HG02678 (cell line): ENCODE results near the gene FAM131B.
"Not testable (repeated sequence)": the region's sequence is repeated elsewhere in the genome, so short reads cannot be mapped to it uniquely, and the experiment has no call there.

Source experiments
- ATAC-seq: cut with Tn5 transposase; IDR thresholded peaks from one replicate; pipeline ENCODE4 v1.9.1; 2021; ENCODE audit warnings: mild to moderate bottlenecking, moderate library complexity; ENCODE audit not compliant: unreplicated experiment

The FAM131B gene

GRCh38 chr7:143362131-143363015 lies at the start of gene FAM131B:
Gene FAM131B, minus strand, starts transcription at chr7:143362713. Its CDS starts 110 bp downstream, at chr7:143362603.
- ATAC-seq: no peak

- ATAC-seq: no peak
Observed at GRCh38 chr7:143411976-143412708, 49.6 kb upstream of the FAM131B start.

GRCh38 chr7:143410521-143411004 lies 48.0 kb upstream of the FAM131B start:
- no peak for ATAC-seq

- ATAC-seq: no peak
Observed at GRCh38 chr7:143408686-143409561, 46.4 kb upstream of the FAM131B start, which contains the start of gene EPHA1. Gene EPHA1, minus strand, starts transcription at chr7:143408856. Its CDS starts 51 bp downstream, at chr7:143408805.

DNA sequence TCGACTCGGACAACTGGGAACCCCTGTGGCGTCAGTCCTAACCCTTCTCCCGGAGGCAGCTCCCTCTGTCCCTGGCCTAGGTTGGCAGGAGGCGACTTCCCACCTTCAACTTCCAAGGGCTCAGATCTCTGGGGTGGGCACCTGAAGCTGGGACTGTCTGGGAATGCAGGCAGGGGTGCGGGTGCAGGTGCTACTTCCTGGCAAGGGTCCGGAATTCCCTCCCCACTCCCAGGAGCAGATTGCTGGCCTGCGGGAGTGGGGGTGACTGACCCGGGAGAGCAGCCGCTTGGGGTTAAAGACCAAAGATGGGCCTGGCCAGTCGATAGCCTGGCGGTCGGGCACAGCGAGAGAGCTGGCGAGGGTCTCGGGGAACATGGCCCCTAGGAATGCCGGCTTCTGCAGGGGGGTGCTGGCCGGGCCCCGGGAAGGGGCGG lies 45.8 kb upstream of the FAM131B start:
- ATAC-seq: no peak

DNA sequence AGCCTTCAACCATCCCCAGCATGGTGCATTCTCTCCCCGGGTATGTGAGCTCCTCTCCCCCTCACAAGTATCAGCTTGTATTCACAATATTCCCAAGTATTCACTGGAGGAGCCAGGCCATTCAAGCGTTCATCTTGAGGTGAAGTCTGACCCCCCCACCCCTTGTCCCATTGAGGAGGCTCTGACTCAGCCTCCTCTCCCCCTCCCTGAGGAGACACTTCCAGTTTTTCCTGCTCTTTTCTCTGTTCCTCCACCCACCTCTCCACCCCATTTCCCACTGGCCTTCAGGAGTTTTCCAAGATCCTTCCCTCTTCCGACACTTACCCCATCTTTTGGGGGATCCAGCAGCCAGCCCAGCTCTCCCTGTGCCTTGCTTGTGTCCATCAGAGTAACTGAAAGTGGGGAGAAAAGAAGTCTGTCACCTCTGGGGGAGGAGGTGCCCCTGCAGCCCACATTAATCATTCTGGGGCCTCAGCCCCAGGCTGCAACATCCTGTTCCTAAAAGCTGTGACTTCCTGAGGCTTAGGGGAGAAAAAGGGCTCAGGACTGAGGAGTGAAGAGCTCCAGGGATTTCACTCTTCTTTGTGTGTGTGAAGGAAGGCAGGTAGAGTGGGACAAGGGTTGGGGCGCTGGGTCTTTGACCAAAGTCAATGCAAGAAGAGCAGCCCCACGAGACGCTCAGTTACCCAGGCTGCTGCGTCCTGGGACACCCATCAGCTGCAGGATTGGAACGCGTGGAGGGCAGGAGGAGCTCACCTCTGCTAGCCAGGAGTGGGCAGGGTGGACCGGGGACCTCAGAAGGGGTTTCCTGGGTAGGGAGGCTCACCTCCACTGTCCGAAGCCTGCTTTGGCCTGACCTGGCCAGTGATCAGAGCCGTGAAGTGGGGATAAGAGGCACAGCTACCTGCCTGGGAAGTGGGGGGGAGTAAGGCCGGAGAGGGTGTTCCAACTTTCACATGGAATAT lies 45.1 kb upstream of the FAM131B start:
- ATAC-seq: no peak

GRCh38 chr7:143406002-143406357 lies 43.5 kb upstream of the FAM131B start:
- no peak for ATAC-seq

- ATAC-seq: no peak
Observed at GRCh38 chr7:143405173-143406001, 42.9 kb upstream of the FAM131B start.

DNA sequence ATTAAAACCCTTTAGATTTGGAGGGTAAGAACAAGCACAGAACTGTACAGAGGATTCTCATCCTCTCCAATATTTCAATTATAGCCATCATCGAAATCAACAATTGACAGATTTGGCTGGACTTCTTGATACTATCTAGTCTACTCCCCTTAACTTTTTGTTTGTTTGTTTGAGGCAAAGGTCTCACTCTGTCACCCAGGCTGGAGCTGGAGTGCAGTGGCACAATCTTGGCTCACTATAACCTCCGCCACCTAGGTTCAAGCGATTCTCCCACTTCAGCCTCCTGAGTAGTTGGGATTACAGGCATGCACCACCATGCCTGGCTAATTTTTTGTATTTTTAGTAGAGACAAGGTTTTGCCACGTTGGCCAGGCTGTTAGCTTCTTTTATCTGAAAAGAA lies 39.7 kb upstream of the FAM131B start:
- ATAC-seq: not testable (repeated sequence)

DNA sequence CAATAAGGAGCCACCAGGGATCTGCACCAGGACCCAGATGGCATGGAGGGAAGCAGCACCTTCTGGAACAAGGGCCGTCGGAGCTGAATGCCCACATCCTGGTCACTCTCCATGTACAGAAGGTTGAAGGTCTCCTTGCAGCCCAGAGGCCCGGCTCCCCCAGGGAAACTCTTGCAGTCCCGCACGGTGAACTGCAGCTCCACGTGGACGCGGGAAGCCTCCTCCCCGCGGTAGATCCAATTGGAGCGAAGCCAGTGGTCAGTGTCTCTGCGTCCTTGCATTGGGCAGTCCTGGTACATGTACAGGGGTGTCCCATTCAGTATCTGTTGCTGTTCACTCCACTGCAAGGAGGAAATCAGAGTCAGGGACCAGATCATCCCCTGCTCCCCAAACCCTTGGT lies 38.8 kb upstream of the FAM131B start:
- ATAC-seq: no peak

DNA sequence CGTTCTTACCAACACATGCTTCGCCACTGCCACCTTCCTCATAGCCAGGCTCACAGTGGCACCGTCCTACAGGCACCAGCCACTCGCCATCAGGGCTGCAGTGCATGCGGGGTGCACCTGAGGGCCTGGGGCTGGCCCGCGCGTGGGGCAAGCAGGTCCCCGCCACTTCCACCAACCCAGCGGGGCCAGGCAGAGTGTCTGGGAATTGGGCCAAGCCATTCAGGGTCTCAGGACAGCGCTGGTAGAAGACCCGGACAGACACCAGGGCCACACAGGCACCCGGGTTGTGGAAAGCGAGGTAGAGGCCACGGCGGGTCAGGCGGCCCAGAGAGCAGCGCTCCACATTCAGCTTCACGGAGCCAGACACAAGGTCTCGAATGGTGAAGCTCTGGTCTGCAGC lies 37.1 kb upstream of the FAM131B start:
- no peak for ATAC-seq

GRCh38 chr7:143399151-143399550 lies 36.6 kb upstream of the FAM131B start:
- no peak for ATAC-seq

GRCh38 chr7:143398616-143399015 lies 36.1 kb upstream of the FAM131B start:
- ATAC-seq: no peak

DNA sequence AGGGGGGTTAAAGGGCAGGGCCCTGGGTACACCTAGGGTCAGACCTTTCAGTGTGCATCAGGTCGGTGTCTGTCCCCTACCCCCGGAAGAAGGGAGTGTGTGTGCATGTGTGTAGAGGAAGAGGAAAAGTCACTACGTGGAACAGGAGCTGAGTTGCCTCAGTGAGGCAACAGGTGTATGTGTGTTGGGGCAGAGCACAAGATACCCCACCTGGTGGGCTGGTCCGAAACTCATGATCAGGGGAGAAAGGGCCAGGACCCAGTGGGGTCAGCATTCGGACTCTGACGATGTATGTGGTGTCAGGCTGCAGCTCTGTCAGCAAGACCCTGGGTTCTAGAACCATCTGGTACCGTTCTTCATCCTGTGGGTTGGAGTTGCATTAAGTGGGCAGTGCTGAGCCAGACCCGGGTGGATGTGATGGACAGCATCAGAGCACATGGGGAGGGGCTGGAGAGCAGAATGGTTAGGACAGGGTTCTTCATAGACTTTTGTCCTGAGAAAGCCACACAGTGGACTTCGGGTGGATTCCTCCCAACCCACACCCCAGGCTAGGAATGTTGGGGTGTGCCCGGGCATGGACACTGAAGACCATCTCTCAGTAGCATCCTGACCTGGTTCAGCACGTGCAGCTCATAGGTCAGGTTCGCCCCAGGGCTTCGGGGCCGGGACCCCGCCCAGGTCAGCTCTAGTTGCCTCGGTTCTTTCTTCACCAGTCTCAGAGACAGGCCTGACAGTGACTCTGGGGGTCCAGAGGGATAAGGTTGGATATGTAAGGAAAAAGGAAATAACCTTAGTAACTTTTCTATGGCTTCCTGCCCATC lies 35.4 kb upstream of the FAM131B start:
- ATAC-seq: no peak

DNA sequence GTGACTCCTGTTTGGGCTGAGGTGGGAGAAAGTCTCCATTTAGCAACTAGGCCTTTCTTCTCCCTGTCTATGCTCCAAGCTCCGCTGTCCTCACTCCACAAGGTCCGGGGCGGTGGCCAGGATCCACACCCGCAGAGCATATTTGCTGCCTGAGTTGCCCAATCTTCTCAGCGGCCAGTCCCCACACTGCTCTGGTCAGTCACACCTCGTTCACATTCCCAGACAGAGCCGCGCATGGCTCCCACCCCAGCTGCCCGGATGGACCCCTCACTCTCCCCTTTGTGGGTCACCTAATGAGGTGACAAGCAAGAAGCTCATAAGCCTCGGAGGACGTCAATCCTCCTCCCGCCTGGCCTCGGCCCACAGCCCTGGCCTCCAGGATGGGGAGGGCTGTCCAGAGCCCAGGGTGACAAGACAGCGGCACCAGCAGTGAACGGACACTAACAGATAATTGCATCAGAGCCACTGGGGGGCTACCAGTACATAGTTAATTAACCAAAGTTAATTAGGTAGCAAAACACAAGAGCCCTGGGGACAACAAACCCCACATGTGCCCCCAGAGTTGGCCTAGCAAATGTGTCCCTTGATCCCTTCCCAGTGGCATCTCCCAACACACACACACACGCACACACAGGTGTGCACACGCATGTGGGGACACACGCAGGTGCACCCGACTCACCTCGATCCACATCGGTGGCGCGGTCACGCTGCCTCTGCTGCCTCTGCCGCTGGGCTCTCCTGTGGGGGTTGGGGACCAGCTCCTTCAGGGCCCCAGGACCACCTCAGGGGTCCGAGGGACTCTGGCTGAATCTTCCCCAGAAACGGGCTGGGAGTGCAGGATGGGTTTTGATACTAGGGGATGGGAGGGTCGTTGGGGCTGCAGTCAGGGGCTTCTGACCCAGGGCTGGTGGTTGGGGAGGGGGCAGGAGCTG lies 34.4 kb upstream of the FAM131B start:
- ATAC-seq: no peak

GRCh38 chr7:143396182-143396581 lies 33.7 kb upstream of the FAM131B start:
- ATAC-seq: no peak
